HepG2 (cell line): ENCODE data around the gene ADM5. TPM values are rescaled to one million over a fixed set of nuclear protein-coding genes. Genes with fewer than 3 reads are reported as not detected.

Source experiments
- ATAC-seq: fragments of 200-7000 bp; cut with Tn5 transposase; 3 replicates; pipeline ENCODE4 v1.9.1; 2020; ENCODE audit warnings: mild to moderate bottlenecking, moderate library complexity
- BruUV-seq: library from RNA; stranded (reverse); fragments of 400-500 nt; replicated peaks from 2 replicates; lab custom pipeline; 2021; lab: Mats Ljungman, UMichigan
- CTCF ChIA-PET: fragments of 300-600 bp; formaldehyde crosslinking; extraction: SDS; loops from one replicate; lab custom pipeline; 2021; ENCODE audit warnings: low total read pairs, inconsistent platforms, low intra/inter-chr PET ratio; lab: Yijun Ruan, JAX
- POLR2A ChIA-PET: fragments of 350-600 bp; sonication (Branson Sonifier 250); formaldehyde crosslinking; loops from one replicate; lab custom pipeline; 2020; ENCODE audit warnings: antibody characterized with exemption, inconsistent platforms; lab: Yijun Ruan, JAX
- DNase-seq: peaks from one replicate; pipeline ENCODE4 v3.0.0-alpha.2; 2015; ENCODE audit warnings: low spot score
- FAIRE-seq: peaks from 3 replicates; lab custom pipeline; 2011; peaks lifted over from hg19 to GRCh38; lab: Jason Lieb, UNC
- H2AFZ ChIP-seq: one replicate; pipeline ENCODE4 v1.6.1; 2011; ENCODE audit warnings: low read length, inconsistent platforms
- H3K27ac ChIP-seq: fragments of 300-600 bp; 3 replicates; pipeline ENCODE4 v1.8.0; 2011; ENCODE audit warnings: mixed run types, mild to moderate bottlenecking, mixed read lengths, low read length, inconsistent platforms; ENCODE audit not compliant: insufficient read depth; ENCODE audit errors: extremely low read length
- H3K27me3 ChIP-seq, 2 experiments: fragments of 200-600 bp in 1 of 2; 2 replicates in 1 of 2; 3 replicates in 1 of 2; pipeline versions ENCODE4 v1.6.0 to v1.8.0; 2011; ENCODE audit warnings: low read length in 2 of 2, mild to moderate bottlenecking in 2 of 2, moderate library complexity in 2 of 2, inconsistent platforms in 1 of 2; ENCODE audit not compliant: insufficient read depth in 2 of 2, control insufficient read depth in 1 of 2
- H3K36me3 ChIP-seq, 2 experiments: fragments of 200-600 bp in 1 of 2; replicated peaks in 1 of 2; 2 replicates in 1 of 2; 3 replicates in 1 of 2; pipeline versions ENCODE4 v1.5.1 to v1.8.0; 2011; ENCODE audit warnings: low read length in 2 of 2, inconsistent platforms in 1 of 2; ENCODE audit not compliant: insufficient read depth in 2 of 2, control insufficient read depth in 1 of 2
- H3K4me1 ChIP-seq: 2 replicates; pipeline ENCODE4 v1.5.1; 2012; ENCODE audit warnings: low read length, inconsistent platforms; ENCODE audit not compliant: insufficient read depth
- H3K4me2 ChIP-seq: 2 replicates; pipeline ENCODE4 v1.6.0; 2011; ENCODE audit warnings: low read depth, low read length, inconsistent platforms
- H3K4me3 ChIP-seq, 3 experiments: fragments of 200-600 bp in 1 of 3; sonication (generic), shearing (Covaris generic) in 1 of 3; replicated peaks in 1 of 3; 2 replicates each; pipeline ENCODE4 v1.5.1; 2011 to 2016; ENCODE audit warnings: low read length in 3 of 3, inconsistent platforms in 2 of 3, low read depth in 2 of 3, mild to moderate bottlenecking in 2 of 3, control low read depth in 1 of 3, mixed read lengths in 1 of 3; ENCODE audit not compliant: insufficient read depth in 1 of 3
- H3K79me2 ChIP-seq: one replicate; pipeline ENCODE4 v1.6.1; 2011; ENCODE audit warnings: low read length, inconsistent platforms; ENCODE audit not compliant: insufficient read depth
- H3K9ac ChIP-seq: 2 replicates; pipeline ENCODE4 v1.6.0; 2011; ENCODE audit warnings: mild to moderate bottlenecking, low read depth, low read length, inconsistent platforms; ENCODE audit not compliant: insufficient read depth
- H3K9me3 ChIP-seq: 2 replicates; pipeline ENCODE4 v1.5.1; 2012; ENCODE audit warnings: mild to moderate bottlenecking, low read length
- H4K20me1 ChIP-seq: 2 replicates; pipeline ENCODE4 v1.6.0; 2011; ENCODE audit warnings: inconsistent platforms, mild to moderate bottlenecking, low read length, moderate library complexity; ENCODE audit not compliant: insufficient read depth
- ATF7-NPFF ChIP-seq: sonication (generic); formaldehyde crosslinking; IDR thresholded peaks from 2 replicates; pipeline ENCODE4 v1.8.1; 2023; ENCODE audit warnings: mild to moderate bottlenecking, low read depth, missing genetic modification reagents, moderate library complexity
- HOXA7 ChIP-seq: sonication (generic); formaldehyde crosslinking; IDR thresholded peaks from 2 replicates; pipeline ENCODE4 v1.8.1; 2022; ENCODE audit warnings: mild to moderate bottlenecking, missing genetic modification reagents, moderate library complexity
- KDM4B ChIP-seq: sonication (generic); formaldehyde crosslinking; IDR thresholded peaks from 2 replicates; pipeline ENCODE4 v1.4.0; 2020; ENCODE audit warnings: missing genetic modification reagents
- KLF11 ChIP-seq: IDR thresholded peaks from 2 replicates; pipeline ENCODE4 v1.6.1; 2016; ENCODE audit warnings: missing compliant biosample characterization
- NCOR1 ChIP-seq: fragments of 200-600 bp; sonication (generic); IDR thresholded peaks from 2 replicates; pipeline ENCODE4 v1.7.0; 2017; ENCODE audit warnings: antibody characterized with exemption, low read length, borderline replicate concordance
- POLR2AphosphoS2 ChIP-seq: IDR thresholded peaks from 2 replicates; pipeline ENCODE4 v1.6.1; 2011; ENCODE audit warnings: low read depth, low read length, improper control_type of control experiment
- PPARG ChIP-seq: conservative IDR thresholded peaks from 2 replicates; pipeline ENCODE4 v1.6.1; 2016; ENCODE audit warnings: missing biosample characterization, missing genetic modification reagents
- RBM22 ChIP-seq: fragments of 200-400 bp; formaldehyde crosslinking; optimal IDR thresholded peaks from 2 replicates; pipeline ENCODE3; 2017; ENCODE audit warnings: mild to moderate bottlenecking, low read length, moderate library complexity
- ZBTB38 ChIP-seq: sonication (generic); formaldehyde crosslinking; IDR thresholded peaks from 2 replicates; pipeline ENCODE4 v1.5.1; 2020; ENCODE audit warnings: mild to moderate bottlenecking, missing genetic modification reagents
- ZFP62 ChIP-seq: sonication (generic); formaldehyde crosslinking; IDR thresholded peaks from 2 replicates; pipeline ENCODE4 v1.4.0; 2020; ENCODE audit warnings: missing genetic modification reagents
- ZGPAT ChIP-seq: IDR thresholded peaks from 2 replicates; pipeline ENCODE4 v1.6.1; 2016; ENCODE audit warnings: mild to moderate bottlenecking
- ZNF138 ChIP-seq: sonication (generic); formaldehyde crosslinking; IDR thresholded peaks from 2 replicates; pipeline ENCODE4 v1.5.0; 2020; ENCODE audit warnings: mild to moderate bottlenecking, low read depth, missing genetic modification reagents
- ZNF547 ChIP-seq: sonication (generic); formaldehyde crosslinking; IDR thresholded peaks from 2 replicates; pipeline ENCODE4 v1.5.1; 2020; ENCODE audit warnings: mild to moderate bottlenecking, missing genetic modification reagents
- ZNF558 ChIP-seq: sonication (generic); formaldehyde crosslinking; IDR thresholded peaks from 2 replicates; pipeline ENCODE4 v1.9.0; 2022; ENCODE audit warnings: mild to moderate bottlenecking, missing genetic modification reagents, borderline replicate concordance
- ZNF713 ChIP-seq: sonication (generic); formaldehyde crosslinking; IDR thresholded peaks from 2 replicates; pipeline ENCODE4 v1.4.0; 2020; ENCODE audit warnings: mild to moderate bottlenecking, missing genetic modification reagents
- ZSCAN21 ChIP-seq: sonication (generic); formaldehyde crosslinking; IDR thresholded peaks from 2 replicates; pipeline ENCODE4 v1.8.0; 2022; ENCODE audit warnings: mild to moderate bottlenecking, missing genetic modification reagents, moderate library complexity, borderline replicate concordance
- WGBS: methylation state at CpG from one replicate; pipeline ENCODE4 v1.1.6; 2017; ENCODE audit warnings: low lambda C conversion rate; 5-methylcytosine and 5-hydroxymethylcytosine counted together
- in situ Hi-C: cut with HindIII; loops from 2 replicates; pipeline ENCODE4 v1.10.0; 2017; ENCODE audit warnings: low pct_unique_long_range_greater_than_20kb; ENCODE audit not compliant: extremely low pct_ligation_motif_present
- intact Hi-C: fragments of 100-400 bp; cut with micrococcal nuclease; formaldehyde crosslinking; loops from one replicate; pipeline ENCODE4 v1.10.0; 2022; ENCODE audit not compliant: unreplicated experiment
- polyA plus RNA-seq, 8 experiments: library from polyadenylated mRNA; depleted of rRNA in 3 of 8; stranded (reverse) in 7 of 8; unstranded in 1 of 8; fragments of >200 nt; fragmentation: Illumina TruSeq in 4 of 8; extraction: Trizol in 4 of 8; gene quantifications; 2 replicates each; pipeline versions ENCODE4 v1.2.1 to v1.2.3, GENCODE V29; 2011 to 2016; ENCODE audit warnings: low read depth in 4 of 8, missing spikeins in 1 of 8, mixed read lengths in 1 of 8; ENCODE audit not compliant: insufficient read depth in 1 of 8
- total RNA-seq, 5 experiments: library from RNA; depleted of rRNA; stranded (reverse); fragments of >200 nt; fragmentation: Illumina TruSeq; extraction: Trizol; gene quantifications; 2 replicates each; pipeline ENCODE4 v1.2.3, GENCODE V29; 2016; ENCODE audit warnings: low read depth in 1 of 5

The ADM5 gene
- total and polyA plus RNA-seq, 2 of the 13 experiments (the other 11 are each of a cell fraction or from before 2014, with no cell fraction given), result 2.7 to 4.1 TPM

GRCh38 chr19:49699364-49699763, 10.0 kb downstream of the ADM5 start (continued):
- TF ChIP-seq ZNF547 (CRISPR knock-in tag) (no peak), PPARG (CRISPR knock-in tag) (no peak), RBM22 (no peak)

- H4K20me1 ChIP-seq, result no peaks in the 10 kb centered on the region
- in situ Hi-C loops, result no loop called here
- DNase-seq (no peak), ATAC-seq (peak; percentile 33; the same call in 2 of the 3 replicates), FAIRE-seq (no peak)
- no peaks in the 10 kb centered on the region for H3K79me2 ChIP-seq
- H2AFZ ChIP-seq, result no peak overlapping the region
- H3K9ac ChIP-seq, result no peak overlapping the region
- BruUV-seq, result no TSS peak
- no peak overlapping the region for H3K27ac ChIP-seq
- no peak overlapping the region; a peak in 1 of 6 replicates for H3K4me3 ChIP-seq
- CTCF ChIA-PET, result no interaction called here
- intact Hi-C loops, result no loop called here
- no peak overlapping the region for H3K4me2 ChIP-seq
- no peaks in the 10 kb centered on the region for H3K36me3 ChIP-seq
- no peak for TF ChIP-seq ZSCAN21 (CRISPR knock-in tag)
- TF ChIP-seq KLF11, result no peak
- no peak for TF ChIP-seq ZNF558 (CRISPR knock-in tag)
- TF ChIP-seq HOXA7 (CRISPR knock-in tag), result no peak
- no peak for TF ChIP-seq NCOR1
- TF ChIP-seq ZNF713, result no peak
- no peak for TF ChIP-seq POLR2AphosphoS2
- no peak for TF ChIP-seq ZNF138 (CRISPR knock-in tag)
- TF ChIP-seq ZGPAT, result no peak
- no peak for TF ChIP-seq ATF7-NPFF (CRISPR knock-in tag)
- no peak for TF ChIP-seq ZBTB38 (CRISPR knock-in tag)
- TF ChIP-seq ZFP62 (CRISPR knock-in tag), result no peak
- TF ChIP-seq KDM4B (CRISPR knock-in tag), result no peak
- H3K9me3 ChIP-seq, result no peaks in the 10 kb centered on the region
- POLR2A ChIA-PET, result interaction anchor here (0.9 kb wide), 1 partner anchor 17 kb away, joined by 3 read pairs; no protein-coding TSS in a partner anchor
- 17% methylated on average over 7 of the region's 11 CpGs for WGBS
- peaks cover 0 to 20% of the 10 kb centered on the region in 2 experiments; a peak in 3 of 5 replicates for H3K27me3 ChIP-seq
- peaks cover 14% of the 10 kb centered on the region for H3K4me1 ChIP-seq
Observed at GRCh38 chr19:49700563-49700962, 11.2 kb downstream of the ADM5 start.
